GM12873 (cell line): ENCODE data around the gene TAF4.

Experiments used
- TF ChIP-seq, protein P1 (sequence below): IDR thresholded peaks from 2 replicates; pipeline ENCODE4 v1.5.1; 2012; ENCODE audit warnings: low read depth, mild to moderate bottlenecking, moderate library complexity, low read length, control low read depth; ENCODE audit not compliant: insufficient read depth; ENCODE audit errors: missing control alignments

The TAF4 gene

GRCh38 chr20:61968932-61969331, 96.7 kb downstream of the TAF4 start:
- TF ChIP-seq, protein P1, sequence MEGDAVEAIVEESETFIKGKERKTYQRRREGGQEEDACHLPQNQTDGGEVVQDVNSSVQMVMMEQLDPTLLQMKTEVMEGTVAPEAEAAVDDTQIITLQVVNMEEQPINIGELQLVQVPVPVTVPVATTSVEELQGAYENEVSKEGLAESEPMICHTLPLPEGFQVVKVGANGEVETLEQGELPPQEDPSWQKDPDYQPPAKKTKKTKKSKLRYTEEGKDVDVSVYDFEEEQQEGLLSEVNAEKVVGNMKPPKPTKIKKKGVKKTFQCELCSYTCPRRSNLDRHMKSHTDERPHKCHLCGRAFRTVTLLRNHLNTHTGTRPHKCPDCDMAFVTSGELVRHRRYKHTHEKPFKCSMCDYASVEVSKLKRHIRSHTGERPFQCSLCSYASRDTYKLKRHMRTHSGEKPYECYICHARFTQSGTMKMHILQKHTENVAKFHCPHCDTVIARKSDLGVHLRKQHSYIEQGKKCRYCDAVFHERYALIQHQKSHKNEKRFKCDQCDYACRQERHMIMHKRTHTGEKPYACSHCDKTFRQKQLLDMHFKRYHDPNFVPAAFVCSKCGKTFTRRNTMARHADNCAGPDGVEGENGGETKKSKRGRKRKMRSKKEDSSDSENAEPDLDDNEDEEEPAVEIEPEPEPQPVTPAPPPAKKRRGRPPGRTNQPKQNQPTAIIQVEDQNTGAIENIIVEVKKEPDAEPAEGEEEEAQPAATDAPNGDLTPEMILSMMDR: no peak

GRCh38 chr20:61968036-61968810, 97.5 kb downstream of the TAF4 start:
- TF ChIP-seq, protein P1: no peak

- TF ChIP-seq, protein P1: no peak
These were observed 98.4 kb downstream of the TAF4 start for GRCh38 chr20:61967300-61967699.

GRCh38 chr20:61966492-61967244, 99.0 kb downstream of the TAF4 start:
- TF ChIP-seq, protein P1: no peak

DNA sequence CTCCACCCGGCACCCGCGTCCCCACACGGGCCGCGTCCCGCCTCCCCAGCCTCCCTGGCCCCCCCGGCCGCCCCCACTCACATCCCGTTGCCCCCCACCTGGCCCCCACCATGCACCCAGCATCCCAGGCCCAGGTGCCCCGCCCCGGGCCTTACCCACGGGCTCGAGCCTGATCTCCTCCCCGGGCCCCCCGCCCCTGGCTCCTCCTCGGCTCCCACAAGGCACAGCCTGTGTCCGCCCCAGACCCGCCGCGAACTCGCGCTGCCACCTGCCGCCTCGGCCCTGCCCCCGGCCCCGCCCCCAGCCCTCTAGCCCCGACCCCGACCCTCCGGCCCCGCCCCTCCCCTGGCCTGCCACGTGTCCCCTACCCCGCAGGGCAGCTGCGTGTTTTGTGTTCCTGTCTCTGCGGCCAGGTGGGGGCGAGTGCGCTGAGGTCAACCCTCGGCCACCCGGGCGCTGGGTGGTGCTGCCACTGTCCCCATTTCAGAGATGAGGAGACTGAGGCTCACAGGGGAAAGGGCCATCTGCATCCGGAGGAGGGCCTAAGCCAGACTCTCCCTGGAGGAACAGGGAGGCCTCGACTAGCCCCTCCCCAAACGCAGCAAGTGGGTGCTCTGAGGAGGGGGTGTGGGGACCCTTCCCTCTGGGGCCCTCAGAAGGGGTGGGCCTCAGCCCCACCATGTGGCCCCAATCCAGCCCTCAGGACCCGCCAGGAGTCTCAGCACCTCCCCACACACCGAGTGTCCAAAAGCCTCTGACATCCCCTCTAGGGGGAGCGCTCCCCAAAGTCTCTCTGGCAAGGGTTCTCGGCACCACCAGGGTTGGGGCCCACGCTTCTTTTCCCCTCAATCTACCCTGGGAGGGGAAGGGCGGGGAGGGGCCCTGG, 99.8 kb downstream of the TAF4 start:
- TF ChIP-seq, protein P1: peak; percentile 4

- TF ChIP-seq, protein P1: no peak
These were observed 100.7 kb downstream of the TAF4 start for GRCh38 chr20:61964675-61965605.
